GM19438 (cell line): Measurements from ENCODE around the gene TCOF1.

Source experiments
- ATAC-seq: cut with Tn5 transposase; IDR thresholded peaks from one replicate; pipeline ENCODE4 v1.9.1; 2021; ENCODE audit warnings: low read depth; ENCODE audit not compliant: unreplicated experiment

TCOF1 gene

DNA sequence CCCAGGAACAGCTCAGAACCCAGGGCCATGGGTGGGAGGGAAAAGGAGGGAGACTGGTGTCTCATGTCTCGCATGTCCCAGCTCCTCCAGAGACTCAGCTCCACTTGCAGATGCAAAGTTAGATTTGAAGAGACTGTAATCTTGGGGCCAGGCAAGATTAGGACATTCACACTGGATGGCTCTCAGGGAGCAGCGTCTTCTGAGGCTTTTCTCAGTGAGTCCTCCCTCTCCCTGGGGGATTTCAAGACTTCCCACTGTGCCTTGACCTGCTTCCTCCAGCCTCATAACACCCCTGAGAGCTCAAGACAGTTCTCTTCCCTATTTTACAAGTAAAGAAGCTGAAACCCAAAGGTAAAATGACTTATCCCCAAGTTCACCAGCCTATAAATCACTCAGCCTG is 10.5 kb upstream of the TCOF1 start:
- no peak for ATAC-seq

DNA sequence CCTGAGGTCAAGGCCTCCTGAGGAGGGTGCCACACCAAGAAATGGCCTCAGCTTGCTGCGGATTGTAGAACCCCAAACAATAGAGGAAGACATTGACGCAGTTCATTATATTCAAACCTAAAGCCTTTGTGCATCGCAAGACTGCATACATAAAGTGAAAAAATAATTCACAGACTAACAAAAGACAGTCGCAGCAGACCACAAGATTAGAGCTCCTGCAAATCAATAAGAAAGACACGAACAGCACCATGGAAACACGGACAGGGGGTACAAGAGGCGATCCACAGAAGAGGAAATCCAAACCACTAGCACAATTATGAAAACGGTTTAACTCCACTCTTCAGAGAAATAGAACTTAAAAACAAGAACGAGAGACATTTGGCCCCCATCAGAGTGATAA is 10.0 kb upstream of the TCOF1 start:
- no peak for ATAC-seq

DNA sequence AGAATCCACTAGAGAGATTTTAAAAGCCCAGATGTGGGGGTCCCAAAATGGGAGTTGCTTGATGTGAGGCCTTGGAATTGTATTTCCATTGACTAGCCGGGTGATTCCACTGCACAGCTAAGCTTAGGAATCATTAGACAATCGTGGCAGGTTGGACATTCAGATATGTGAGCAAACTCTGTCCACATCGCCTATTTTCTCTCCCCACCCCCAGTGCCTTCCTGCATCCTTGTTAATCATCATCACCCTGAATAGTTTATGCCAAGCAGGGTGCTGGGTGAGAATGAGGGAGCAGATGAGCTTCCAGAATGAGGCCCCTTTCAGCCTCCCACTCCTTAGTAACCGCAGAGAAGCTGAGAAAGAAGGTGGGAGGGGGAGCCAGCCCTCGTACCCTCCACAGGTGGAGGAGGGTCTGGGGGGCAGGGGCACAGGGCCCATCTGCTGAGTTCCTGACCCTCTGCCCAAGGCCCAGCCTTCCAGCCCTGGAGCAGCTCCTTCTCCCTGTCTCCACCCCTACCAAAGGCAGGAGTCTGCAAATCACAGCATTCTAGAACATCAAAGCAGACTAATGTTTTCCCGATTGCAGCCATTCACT is 7.7 kb upstream of the TCOF1 start:
- ATAC-seq = no peak

DNA sequence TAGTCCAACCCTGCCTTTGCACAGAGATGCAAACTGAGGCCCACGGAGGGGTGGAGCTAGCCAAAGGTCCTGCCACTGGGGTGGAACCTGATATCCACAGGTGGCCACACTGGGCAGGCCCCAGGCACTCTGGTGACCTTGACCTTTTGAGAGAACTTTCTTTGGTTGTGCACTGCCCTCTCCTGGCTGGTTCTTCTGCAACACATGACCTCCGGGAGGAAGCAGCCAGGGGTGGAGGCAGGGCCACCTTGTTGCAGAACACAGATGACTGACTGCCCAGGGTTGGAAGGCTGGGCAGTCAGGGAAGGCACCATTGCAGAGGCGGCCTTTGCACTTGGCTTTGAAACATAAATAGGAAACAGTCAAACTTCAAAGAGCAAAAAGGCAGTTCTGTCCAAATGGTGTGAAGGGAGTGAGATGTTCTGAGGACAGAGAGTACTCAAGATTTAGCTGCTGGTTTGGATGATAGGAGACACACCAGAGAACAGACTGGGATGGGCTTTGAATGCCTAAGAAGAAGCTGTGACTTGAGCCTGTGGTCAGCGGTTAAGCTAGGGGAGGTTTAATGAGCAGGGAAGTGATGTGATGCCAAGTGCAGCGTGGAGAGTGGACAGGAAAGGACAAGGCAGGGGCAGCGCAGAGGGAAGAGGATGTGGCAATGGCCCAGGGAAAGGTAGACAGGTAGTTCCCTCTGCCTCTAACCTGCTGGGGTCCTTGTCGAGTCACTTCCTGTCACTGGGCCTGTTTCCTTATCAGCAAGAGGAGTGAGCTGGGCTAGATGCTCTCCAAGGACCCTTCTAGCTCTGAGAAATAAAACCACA is 6.8 kb upstream of the TCOF1 start:
- ATAC-seq = peak; percentile 85

DNA sequence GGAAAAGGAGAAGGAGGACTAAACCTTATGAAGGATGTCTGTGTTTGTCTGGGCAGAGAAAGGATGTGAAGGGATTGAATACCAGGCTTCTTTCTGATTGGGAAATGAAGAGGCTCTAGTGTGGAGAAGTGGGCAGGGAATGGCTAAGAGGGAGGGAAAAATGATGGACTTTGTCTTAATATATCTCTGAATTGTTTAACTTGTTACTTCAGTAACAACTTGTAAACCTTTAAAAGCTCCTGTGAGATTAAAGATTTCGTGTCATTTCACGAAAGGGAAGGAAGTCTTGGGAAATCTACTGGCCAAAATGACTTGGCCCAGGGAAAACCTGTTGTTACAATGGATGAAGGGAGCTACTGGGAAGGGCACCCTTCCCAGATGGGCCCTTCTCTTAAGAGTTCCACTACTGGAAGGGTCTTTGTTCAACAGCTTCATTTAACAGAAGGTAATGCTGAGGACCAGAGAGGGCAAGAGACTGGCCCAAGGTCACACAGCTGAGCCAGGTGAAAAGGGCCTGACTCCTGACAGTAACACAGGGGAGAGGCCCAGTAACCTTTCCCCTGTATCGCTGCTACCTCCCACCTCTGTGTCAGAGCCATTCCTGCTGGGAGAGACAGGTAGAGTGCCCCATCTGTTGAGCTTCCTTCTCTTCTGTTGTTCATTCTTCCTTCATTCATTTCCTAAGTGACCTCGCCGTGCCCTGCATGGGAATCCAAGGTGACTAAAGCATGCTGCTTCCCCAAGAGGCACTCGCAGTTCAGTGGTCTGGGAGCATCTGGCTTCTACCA is 5.1 kb upstream of the TCOF1 start:
- no peak for ATAC-seq

DNA sequence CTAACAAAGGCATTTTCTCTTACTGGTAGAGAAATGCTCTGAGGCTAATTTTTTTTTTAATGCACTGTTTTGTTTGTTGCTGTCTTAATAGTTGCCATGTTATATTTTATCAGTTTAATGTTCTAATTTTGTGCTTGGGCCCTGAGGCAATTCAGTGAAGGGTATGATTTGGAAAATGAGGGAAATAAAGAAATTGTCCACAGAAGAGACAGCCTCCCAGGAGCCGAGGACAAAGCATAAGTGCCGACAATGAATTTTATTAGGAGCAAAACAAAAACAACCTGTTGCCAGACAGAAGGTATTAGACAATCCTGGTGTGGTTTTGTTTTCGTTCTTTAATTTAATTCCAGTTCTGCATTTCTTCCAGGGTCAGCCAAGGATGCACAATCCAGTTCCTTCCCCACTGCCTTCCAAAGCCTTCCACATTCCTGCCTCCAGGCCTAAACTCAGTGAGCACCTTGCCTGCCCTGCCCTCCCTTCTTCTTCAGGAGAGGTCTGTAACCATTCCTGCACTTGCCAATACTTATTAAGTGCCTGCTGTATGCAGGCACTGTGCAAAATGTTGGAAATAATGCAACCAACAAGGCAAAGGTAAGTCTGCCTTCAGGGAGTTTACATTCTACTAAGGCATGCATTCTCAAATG is 4.3 kb upstream of the TCOF1 start:
- no peak for ATAC-seq

DNA sequence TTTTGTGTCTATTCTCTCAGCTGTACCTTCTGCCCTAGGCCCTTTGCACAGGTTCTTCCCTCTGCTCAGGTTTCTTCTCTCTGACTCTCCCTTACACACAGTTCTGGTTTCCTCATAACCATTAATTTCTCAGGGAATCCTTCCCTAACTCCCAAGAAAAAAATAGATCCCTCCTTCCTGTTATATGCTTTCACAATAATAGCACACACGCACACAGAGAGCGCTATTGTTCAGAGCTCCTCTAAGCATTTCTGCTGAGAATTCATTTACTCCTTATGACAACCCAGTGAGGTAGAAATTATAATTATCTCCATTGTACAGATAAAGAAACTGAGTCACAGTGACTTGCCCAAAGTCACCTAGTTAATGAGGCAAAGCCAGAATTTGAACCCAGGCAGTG is 1.7 kb upstream of the TCOF1 start:
- no peak for ATAC-seq

DNA sequence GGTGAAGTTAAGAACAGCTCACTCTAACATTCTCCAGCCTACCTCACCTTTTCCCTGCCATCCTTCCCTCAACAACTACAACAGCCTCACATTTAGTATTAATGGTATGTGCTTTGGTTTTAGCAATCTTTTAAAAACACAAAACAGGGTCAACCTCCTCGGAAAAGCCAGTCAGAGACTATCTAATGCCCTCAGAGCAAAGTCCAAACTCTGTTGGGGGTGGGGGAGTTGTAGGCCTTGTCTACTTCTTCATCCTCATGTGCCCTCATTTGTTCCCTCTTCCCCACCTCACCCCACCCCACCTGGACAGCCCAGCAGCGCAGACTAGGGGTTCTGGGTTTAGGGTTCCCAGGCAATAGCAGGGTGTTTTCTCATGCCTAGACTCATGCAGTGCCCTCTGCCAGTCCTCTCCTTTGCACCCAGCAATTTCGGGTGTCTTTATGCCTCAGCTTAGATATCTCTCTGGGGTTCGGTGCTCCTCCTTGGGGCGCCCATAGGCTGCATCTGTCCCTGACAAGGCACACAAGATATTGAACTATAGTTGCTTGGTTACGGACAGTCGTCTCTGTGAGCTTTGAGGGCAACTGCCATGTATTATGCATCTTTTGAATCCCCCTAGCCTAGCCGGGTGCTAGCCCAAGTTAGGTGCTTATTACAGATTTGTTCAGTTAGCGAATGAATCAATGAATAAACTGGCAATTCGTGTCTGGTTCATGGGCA is 762 bp upstream of the TCOF1 start:
- no peak for ATAC-seq

DNA sequence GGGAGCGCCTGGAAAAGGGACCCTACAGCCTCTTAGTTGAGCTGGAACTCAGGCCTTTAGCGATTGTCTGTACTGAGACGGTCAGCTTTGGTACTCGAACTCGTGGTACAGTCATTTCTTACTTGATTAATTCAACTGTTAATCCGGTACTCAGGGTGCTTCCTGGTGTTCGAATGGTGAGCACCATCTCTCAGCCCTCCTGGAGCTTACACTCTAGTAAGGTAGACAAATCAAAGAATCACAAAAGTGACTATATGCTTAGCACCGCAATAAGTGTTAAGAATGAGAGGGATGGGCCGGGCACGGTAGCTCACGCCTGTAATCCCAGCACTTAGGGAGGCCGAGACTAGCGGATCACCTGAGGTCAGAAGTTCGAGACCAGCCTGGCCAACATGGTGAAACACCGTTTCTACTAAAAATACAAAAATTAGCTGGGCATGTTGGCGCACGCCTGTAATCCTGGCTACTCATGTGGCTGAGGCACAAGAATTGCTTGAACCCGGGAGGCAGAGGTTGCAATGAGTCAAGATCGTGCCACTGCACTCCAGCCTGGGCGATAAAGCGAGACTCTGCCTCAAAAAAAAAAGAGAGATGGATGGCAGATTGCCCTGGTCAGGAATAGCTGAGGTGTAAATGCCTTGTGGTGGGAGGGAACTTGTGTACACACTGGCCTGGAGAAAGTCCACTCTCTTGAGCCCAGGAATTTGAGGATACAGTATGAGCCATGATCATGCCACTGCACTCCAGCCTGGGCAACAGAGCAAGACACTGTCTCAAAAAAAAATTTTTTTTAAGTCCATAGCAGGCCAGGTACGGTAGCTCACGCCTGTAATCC is 981 bp downstream of the TCOF1 start:
- ATAC-seq = no peak

DNA sequence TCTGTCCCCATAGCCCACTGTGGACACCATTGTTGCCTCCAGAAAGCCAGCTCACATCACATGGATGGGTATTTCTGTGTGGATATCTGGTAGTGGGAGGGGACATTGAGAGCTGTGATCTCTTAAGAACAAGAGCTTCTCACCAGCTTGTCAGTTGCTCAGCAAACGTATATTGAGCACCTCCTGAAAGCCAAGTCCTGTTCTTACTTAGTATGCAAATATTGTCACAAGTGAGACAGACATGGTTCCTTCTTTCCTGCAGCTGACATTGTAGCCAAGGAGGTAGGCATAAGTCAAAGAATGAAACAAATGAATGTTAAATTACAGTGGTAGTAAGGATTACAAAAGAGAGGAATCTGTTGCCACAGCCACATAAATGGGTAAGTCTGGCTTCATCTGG is 3.8 kb downstream of the TCOF1 start:
- no peak for ATAC-seq

DNA sequence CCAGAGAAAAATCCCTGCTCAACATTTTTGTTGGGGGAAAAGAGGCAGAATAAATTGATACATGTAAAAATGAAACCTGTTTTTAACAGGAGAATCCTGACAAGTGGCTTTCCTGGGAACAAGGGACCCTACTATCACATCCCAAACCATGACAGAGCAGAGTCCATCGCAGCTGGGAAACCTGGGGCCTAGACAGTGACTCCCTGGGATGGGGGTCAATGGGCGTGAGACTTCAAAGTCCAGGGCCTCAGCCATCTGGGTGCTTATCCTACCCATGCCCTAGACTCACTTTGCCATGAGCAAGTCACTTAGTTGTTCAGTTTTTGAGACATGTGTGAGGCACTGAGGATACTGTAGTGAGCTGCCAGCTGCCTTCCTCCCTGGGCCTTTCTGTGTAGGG is 5.7 kb downstream of the TCOF1 start:
- no peak for ATAC-seq

DNA sequence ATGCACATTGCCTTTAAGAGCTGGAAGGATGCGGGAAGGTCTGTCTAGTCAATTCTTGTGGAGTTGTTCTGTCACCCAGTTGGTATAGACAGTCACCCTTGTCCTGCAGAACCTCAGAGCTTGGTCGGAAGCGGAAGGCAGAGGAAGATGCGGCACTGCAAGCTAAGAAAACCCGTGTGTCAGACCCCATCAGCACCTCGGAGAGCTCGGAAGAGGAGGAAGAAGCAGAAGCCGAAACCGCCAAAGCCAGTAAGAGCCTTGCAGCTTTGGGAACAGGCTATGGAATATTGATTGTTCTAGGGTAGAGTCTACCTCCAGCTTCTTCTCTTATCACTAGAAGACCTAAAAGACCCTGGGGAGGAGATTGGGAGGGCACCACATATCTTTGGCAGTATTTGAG is 6.5 kb downstream of the TCOF1 start:
- ATAC-seq = no peak

DNA sequence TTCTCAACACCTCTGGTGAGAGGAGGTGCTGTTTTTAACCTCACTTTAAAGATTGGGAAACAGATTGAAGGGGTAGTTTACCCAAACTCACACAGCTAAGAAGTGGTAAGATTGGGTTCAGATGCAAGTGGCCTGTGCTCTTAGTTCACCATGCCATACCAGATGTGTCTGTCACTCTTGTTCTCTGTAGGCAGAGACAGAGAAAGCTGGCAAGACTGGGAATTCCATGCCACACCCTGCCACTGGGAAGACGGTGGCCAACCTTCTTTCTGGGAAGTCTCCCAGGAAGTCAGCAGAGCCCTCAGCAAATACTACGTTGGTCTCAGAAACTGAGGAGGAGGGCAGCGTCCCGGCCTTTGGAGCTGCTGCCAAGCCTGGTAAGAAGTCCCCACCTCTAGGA is 11.0 kb downstream of the TCOF1 start:
- ATAC-seq = no peak

DNA sequence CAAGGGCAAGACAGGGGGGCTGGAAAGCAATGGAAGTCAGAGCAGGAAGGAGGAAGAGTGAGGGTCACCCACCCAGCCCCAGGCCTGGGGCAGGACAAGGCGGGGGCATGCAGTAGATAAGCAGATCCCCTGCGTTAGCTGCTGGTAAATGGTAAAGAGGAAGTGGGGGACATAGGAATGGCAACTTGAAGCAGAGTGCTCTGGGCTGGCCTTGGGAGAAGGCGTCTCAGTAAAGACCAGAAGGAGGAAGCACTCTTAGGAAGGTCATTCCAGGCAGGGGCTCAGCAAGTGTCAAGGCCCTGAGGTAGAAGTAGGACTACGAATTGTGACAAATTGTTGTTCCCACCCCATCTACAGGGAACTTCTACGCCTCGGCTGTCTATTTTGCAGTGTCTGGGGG is 15.1 kb downstream of the TCOF1 start:
- ATAC-seq = no peak

DNA sequence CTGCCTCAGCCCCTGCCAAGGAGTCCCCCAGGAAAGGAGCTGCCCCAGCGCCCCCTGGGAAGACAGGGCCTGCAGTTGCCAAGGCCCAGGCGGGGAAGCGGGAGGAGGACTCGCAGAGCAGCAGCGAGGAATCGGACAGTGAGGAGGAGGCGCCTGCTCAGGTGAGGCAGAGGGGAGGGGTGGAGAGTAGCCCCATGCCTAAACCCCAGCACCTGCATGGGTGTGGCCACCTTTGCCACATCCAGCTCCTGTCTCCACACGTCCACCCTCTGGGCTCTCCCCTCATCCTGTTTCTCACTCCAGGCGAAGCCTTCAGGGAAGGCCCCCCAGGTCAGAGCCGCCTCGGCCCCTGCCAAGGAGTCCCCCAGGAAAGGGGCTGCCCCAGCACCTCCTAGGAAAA is 17.2 kb downstream of the TCOF1 start:
- no peak for ATAC-seq

DNA sequence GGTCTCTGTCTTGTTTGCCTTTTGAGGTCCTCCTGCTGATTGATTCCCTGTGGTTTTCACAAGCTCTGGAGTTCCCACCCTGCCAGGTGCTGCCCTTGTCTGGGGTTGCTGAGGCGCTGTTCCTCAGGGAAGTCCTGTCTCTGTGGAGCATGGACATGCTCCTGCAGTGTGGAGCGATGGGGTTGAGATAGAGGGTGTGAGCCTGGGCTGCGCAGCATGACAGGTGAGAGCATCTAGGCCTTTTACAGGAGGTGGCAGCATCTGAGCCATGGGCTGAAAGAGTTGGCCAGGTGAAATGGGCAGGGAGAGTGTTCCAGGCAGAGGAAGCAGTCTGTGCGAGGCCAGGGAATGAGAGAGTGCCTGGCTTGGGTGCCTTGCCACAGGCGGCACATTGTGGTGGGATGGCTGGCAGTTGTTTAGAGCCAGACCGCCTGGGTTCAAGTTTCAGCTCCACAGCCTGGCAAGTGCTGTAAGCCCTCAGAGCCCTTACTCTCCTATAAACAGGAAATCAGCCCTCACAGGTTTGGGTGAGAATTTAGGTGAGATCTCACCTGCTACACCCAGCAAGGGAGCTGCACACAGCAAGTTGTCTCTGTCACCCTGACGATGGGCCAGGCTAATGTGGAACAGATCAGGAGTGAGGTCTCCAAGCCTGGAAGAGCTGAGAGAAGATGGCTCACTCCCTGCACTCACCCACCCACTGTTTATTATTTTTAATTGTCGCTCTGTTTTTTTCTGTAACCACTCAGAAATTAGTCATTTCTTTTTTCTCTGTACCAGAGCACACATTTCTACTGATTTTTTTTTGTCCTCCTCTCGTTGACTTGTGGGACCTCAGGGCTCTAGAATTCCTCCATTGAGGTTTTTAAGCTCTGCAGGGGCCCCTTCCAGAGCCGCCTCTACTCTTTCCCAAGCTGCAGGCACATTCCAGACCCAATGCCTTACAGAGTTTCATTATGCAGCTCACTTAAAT is 19.6 kb downstream of the TCOF1 start:
- ATAC-seq = no peak

DNA sequence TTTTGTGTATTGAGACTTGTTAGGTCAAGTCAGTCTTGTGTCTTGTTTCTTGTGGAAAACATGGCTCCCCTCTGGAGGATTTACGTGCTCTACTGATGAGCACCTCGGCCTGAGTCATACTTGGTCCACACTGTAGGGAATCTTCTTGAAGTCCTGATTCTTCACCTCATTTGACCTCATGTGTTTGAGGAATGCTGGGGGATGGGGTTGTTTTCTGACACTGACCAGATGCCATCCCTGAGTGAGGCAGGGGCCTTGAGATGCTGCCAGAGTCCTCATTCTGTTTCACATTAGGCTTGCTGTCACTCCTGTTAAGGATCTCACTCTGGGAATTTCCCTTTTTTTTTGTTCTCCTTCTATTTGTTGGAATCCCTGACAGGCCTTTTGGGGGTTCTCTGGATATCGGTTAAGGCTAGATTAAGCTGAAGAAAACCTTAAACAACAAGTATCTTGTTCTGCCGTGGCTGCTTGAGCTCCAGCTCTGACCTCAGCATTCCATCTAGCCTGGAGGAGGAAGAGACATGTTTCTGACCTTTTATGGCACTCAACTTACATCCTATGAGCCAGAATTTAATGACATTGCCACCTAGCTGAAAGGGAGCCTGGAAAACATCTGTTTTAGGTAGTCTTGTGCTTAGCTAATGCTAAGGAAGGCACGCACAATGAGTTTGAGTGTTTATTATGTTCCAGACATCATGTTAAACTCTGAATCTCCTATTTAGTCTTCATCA is 20.6 kb downstream of the TCOF1 start:
- ATAC-seq = no peak

DNA sequence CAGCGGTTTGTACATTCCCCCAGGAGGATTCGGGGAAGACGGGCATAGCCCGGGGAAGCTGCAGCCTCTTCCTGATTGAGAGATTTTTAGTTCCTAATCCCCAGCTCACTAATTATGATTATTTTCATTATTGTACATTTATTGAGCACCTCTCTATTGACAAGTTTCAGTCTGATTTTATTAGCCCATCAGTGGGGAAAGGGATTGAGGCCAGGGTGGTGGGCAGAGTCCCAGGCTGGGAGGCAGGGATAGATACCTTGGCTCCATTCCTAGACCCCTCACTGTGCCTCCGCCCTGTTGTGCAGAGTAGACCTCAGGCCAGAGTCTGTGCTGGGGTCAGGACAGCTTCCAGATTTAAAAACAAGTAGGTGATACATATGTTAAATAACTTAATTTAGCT is 27.2 kb downstream of the TCOF1 start:
- ATAC-seq = no peak
